ENCODE results near the gene INMT.

The INMT gene

DNA sequence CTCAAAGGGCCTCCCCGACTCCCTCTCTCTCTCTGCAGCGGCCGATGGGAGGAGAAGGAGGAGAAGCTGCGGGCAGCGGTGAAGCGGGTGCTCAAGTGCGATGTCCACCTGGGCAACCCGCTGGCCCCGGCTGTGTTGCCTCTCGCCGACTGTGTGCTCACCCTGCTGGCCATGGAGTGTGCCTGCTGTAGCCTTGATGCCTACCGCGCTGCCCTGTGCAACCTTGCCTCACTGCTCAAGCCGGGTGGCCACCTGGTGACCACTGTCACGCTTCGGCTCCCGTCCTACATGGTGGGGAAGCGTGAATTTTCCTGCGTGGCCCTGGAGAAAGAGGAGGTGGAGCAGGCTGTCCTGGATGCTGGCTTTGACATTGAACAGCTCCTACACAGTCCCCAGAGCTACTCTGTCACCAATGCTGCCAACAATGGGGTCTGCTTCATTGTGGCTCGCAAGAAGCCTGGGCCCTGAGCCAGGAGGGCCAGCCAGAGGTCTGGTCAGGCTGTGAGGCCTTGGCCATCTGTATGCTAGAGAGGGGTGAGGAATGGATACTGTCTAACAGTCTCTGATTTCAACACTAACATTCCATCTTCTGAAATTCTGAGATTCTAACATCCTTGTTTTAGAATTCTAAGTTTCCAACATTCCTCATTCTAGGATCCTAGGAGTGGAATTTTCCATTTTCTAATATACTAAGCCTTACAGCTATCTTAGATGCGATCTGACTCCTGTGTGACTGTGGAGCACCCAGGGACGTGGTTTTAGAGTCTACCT lies 3.6 kb downstream of the INMT start:
- DNase-seq, result no peak

GRCh38 chr7:30757342-30757692 lies 5.4 kb downstream of the INMT start:
- no peak for DNase-seq

DNA sequence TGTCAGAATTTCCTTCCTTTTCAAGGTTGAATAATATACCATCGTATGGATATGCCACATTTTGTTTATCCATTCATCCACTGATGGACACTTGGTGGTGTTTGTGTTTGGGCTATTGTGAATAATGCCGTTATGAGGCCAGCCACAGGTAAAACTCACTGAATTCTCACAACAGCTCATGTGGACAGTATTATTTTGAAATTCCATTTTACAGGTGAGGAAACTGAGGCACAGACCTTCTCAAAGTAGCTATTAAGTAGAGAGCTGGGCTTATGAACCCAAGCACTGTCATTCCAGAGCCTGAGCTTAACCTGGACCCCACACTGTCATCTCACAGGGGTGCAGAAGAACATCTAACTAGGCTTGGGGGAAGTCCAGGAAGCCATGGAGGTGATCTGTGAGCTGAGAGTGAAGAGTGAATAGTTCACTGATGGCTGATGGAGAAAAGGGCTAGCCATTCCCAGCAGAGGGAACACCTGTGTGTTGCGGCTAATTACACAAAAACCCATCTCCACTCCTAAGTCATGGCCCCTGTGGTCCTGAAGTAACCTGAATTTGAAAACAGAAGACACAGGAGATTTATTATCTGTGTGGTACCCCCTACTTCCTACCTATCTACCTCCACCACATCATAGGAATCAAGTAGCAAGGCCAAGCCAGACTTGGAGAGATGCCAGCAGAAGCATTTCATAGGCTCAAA lies 8.7 kb downstream of the INMT start:
- DNase-seq, result no peak

GRCh38 chr7:30761214-30762156 lies 9.6 kb downstream of the INMT start:
- no peak for DNase-seq

GRCh38 chr7:30764030-30764975 lies 12.4 kb downstream of the INMT start:
- no peak for DNase-seq

DNA sequence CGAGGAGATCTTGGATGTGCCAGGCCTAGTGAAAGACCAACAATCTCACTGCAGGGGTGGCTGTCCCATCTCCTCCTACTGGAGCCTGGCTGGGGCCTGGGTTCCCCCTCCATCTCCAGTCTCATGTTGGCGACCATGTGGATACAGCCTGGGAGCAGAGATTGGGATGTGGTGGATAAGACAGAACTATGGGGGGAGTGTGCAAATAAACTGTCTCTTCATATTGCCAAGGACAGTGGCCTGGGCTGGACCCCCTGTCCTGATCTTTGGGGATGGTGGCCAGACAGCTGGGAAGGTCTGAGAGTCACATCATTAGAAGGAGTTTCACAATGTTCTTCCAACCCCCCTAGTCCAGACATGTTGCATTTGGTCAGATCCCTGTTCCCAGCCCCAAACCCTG lies 13.5 kb downstream of the INMT start:
- no peak for DNase-seq

DNA sequence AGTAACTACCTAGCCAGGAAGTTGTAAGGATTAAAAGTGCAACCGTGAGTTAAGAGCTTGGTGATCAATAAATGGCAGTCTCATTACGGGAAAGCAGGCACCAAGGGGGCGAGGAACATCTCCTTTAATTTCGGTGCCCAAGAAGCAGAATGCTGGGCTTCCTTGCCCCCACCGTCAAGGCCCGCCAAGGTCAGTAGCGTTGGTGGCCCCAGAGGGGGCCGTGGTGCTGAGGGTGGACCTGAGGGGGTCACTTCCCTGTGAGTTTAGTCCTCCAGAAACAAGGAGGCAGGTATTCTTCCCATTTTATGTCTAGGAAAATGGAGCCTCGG lies 18.9 kb downstream of the INMT start:
- DNase-seq, result no peak

GRCh38 chr7:30771174-30771879 lies 19.4 kb downstream of the INMT start, which contains the start of gene MINDY4:
Gene MINDY4 (plus strand): TSS chr7:30771417. CDS start chr7:30771494, 77 bp downstream.
- peak; percentile 70 to 73 for DNase-seq

DNA sequence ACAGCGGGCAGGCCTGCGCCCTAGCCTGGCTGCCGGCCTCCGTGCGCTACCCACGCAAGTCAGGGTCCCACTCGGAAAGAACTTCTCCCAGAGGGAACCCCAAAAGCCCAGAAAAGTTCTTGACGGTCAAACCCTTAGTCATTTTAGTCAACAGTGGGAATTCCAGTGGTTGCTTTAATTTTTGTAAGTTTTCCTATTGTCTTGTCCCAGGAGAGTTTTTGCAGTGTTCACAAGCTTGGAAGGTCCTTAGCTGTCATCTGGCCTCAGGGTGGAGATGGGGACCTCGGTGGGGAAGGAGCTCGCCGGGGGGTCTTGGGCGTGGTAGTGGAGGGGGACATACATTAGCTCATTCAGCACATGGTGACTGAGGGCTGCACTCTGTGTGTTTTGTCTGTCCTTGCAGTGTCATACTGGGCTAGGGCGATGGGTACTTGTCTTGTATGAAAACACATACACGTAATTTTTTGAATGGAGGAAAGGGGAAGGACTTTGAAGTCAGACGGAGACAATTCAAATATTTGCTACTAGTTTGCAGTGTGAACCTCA lies 20.0 kb downstream of the INMT start:
- peak; percentile 47 to 72 for DNase-seq

DNA sequence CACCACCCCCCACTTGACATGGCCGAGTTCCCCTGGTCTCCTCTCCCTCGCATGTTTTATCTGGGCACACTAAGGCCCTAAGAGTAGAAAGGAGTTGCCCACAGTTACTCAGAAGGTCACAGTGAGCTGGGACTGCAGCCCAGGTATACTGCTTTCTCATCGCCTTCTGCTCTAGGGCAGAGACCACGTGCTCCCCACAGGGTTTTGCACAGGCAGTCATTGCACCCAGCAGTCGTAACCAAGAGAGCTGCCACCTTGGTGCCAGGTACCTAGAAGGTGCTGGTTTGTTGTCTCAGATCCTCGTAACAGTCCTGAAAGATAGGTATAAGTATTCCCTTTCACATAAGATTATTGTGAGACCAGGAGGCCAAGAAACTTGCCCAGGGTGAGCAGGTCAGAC lies 21.0 kb downstream of the INMT start:
- DNase-seq, result no peak

DNA sequence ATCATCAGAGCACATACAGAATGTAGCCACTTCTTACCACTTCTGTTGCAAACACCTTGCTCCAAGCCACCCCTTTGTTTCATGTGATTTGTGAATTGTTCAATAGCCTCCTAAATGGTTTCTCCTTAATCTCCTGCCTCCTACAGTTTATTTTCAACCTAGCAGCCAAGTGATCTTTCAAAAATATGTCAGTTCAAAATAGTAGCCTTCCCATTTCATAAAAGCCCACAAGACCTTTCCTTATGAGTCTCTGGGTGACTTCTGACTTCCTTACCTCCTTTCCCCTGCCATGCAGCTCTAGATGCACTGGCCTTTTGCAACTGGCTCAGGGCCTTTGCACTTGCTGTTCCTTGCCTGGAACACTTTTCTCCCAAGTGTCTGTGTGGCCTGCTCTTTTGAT lies 24.1 kb downstream of the INMT start:
- DNase-seq, result no peak

GRCh38 chr7:30776971-30777370 lies 25.0 kb downstream of the INMT start:
- no peak for DNase-seq

DNA sequence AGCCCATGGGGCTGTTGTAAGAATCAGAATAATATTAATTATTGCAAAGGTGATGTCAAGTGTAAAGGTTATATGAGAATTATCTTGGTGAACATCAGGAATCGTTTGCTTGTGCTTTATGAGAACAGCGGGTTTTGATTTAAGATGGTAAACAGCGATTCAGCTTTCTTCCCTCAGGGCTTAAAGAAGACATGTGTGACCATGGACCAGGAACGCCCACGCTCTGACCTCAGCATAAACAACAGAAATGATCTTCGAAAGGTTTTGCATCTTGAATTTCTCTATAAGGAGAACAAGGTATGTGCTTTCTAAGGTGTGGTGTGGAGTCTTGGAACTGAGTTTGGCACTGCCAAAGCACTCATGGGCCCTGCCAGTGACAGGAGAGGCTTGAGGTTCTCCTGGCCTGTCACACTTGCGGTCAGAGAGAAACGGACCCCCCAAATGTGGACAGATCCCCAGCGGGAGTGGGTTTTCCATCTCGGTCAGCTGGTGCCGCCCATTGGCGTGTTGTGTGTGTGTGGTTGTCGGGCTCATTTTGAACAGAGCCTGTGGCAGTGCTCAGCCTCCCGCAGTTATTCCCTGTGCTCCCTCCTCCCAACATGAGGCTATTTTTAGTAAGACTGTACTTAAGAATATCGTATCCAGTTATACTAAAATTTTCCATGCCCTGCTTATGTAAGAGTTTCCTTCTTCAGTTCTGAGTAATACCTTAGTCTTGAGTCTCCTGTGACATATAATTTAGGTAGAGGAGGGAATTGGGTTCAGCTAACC lies 26.5 kb downstream of the INMT start:
- no peak for DNase-seq

DNA sequence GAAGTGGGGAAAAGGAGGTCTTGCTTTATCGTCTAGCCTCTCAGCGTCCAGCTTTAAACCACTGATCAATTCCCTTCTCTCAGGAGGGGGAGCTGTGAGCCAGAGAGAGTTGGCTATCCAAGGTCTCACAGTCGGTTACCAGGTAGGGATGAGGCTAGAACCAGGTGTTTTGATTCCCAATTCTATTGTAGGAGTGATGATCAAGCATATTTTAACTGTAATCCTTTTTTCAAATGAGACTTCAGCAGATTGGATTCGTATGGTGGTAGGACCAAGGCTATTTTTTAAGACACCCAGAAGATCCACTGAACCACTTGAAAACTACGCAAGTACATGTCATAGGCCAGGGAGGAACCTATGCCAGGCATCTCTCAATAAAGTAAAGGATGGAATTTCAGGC lies 27.6 kb downstream of the INMT start:
- DNase-seq, result no peak

DNA sequence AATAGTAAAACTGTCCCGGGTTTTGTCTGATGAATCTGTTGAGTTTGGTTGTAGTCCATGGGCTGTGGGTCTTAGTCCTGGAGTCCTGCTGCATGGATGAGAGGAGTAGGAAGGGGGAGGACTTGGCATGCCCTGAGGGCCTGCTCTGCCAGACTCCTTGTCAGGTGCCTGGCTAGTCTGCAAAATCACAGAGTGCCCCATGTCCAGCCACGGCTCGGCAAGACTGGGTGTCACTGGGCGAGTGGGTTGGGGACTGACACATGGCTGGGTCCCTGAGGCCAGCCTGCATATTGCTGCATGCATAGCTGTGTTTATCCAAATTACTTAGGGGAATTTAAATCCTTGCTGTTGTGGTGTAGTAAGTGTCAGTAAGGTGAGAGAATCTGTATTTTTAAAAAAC lies 29.0 kb downstream of the INMT start:
- DNase-seq, result no peak

- no peak for DNase-seq
Measured at GRCh38 chr7:30782690-30783089, 30.8 kb downstream of the INMT start.

DNA sequence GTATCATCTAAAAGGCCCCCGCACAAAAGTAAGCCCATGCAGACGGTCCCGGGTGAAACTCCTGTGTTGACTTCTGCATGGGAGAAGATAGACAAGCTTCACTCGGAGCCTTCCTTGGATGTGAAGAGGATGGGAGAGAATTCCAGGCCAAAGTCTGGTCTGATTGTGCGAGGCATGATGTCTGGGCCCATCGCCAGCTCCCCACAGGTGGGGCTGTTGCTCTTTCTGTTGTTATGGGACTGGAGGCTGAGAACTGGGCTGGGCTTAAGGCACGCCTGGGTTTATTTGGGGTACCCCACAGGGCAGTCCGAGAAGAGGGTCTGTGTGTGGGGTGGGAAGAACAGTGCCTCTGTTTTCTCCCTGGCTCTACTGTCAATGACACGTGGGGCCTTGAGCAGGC lies 33.9 kb downstream of the INMT start:
- DNase-seq, result no peak

DNA sequence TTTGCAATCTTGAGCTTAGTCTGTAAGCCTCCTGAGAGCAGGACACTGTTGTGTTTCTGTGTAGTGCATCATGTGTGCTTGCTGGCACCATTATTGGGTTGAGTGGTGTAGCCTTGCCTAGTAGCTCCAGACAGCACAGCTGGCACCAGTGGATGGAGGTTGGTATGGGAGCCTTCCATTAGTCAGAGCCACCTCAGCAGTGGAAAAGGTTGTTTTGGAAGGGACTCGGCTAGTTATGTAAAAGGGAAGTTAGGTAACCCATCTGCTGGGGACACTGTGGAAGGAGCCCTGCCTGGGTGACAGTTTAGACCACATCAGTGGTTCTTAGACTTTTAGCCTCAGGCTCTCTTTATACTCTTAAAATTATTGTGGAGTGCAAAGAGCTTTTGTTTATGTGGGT lies 35.6 kb downstream of the INMT start:
- DNase-seq, result peak; percentile 17 to 22

GRCh38 chr7:30788640-30789333 lies 36.9 kb downstream of the INMT start:
- no peak for DNase-seq

- peak; percentile 69 to 87 for DNase-seq
Measured at GRCh38 chr7:30789334-30789711, 37.4 kb downstream of the INMT start.

All from inflammatory macrophage treated with lipopolysaccharide for 1 hour (primary cell).